Colonic mucosa (tissue), 4 donors: ENCODE data around the gene P3H4. TPM values are rescaled to one million over a fixed set of nuclear protein-coding genes. Genes with fewer than 3 reads are reported as not detected.

Experiments
- DNase-seq: peaks from one replicate; pipeline ENCODE4 v3.0.0-alpha.2; 2020
- H3K27ac ChIP-seq: fragments of 200-600 bp; one replicate; pipeline ENCODE4 v1.8.0; 2021
- H3K27me3 ChIP-seq: fragments of 200-600 bp; one replicate; pipeline ENCODE4 v1.8.0; 2021
- H3K36me3 ChIP-seq: fragments of 200-600 bp; one replicate; pipeline ENCODE4 v1.8.0; 2021
- H3K4me1 ChIP-seq: fragments of 200-600 bp; one replicate; pipeline ENCODE4 v1.8.0; 2021; ENCODE audit warnings: mild to moderate bottlenecking
- H3K4me3 ChIP-seq: fragments of 200-600 bp; one replicate; pipeline ENCODE4 v1.8.0; 2021
- H3K9ac ChIP-seq, 2 donors: one replicate each; pipeline ENCODE4 v1.7.0; 2013; ENCODE audit warnings: control low read depth in 2 of 2, low read depth in 2 of 2, low read length in 2 of 2
- H3K9me3 ChIP-seq: fragments of 200-600 bp; one replicate; pipeline ENCODE4 v1.8.0; 2021
- intact Hi-C: fragments of 100-400 bp; cut with DNase I; formaldehyde crosslinking; loops from one replicate; pipeline ENCODE4 v1.14.1; 2022
- total RNA-seq, 2 donors: library from RNA; stranded (reverse); fragmentation: NEBNext Ultra II Directional in 1 of 2; extraction: Animal tissue kit (Norgen Biotek cat#: 25700) in 1 of 2; gene quantifications; one replicate each; pipeline ENCODE4 v1.2.1, GENCODE V29; 2021
- TF ChIP-seq, protein P1 (sequence below): fragments of 200-600 bp; IDR thresholded peaks from one replicate; pipeline ENCODE4 v1.8.0; 2022; ENCODE audit warnings: antibody characterized with exemption, mild to moderate bottlenecking
- donor health status: healthy.
- donor health status: DM: no; HTN: no; CAD: no.
- donor health status: DM: no; HTN: no; CAD: no.

Gene P3H4
- total RNA-seq, 2 donors from 2014 or later, result 8.5 to 16.7 TPM

DNA sequence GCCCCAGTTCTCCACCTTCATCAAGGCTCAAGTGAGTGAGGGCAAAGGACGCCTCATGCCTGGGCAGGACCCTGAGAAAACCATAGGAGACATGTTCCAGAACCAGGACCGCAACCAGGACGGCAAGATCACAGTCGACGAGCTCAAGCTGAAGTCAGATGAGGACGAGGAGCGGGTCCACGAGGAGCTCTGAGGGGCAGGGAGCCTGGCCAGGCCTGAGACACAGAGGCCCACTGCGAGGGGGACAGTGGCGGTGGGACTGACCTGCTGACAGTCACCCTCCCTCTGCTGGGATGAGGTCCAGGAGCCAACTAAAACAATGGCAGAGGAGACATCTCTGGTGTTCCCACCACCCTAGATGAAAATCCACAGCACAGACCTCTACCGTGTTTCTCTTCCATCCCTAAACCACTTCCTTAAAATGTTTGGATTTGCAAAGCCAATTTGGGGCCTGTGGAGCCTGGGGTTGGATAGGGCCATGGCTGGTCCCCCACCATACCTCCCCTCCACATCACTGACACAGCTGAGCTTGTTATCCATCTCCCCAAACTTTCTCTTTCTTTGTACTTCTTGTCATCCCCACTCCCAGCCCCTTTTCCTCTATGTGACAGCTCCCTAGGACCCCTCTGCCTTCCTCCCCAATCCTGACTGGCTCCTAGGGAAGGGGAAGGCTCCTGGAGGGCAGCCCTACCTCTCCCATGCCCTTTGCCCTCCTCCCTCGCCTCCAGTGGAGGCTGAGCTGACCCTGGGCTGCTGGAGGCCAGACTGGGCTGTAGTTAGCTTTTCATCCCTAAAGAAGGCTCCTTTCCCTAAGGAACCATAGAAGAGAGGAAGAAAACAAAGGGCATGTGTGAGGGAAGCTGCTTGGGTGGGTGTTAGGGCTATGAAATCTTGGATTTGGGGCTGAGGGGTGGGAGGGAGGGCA lies 10.7 kb upstream of the P3H4 start:
- H3K27ac ChIP-seq, result no peak overlapping the region
- H3K36me3 ChIP-seq, result no peaks in the 10 kb centered on the region
- intact Hi-C loops, result no loop called here
- TF ChIP-seq, protein P1, sequence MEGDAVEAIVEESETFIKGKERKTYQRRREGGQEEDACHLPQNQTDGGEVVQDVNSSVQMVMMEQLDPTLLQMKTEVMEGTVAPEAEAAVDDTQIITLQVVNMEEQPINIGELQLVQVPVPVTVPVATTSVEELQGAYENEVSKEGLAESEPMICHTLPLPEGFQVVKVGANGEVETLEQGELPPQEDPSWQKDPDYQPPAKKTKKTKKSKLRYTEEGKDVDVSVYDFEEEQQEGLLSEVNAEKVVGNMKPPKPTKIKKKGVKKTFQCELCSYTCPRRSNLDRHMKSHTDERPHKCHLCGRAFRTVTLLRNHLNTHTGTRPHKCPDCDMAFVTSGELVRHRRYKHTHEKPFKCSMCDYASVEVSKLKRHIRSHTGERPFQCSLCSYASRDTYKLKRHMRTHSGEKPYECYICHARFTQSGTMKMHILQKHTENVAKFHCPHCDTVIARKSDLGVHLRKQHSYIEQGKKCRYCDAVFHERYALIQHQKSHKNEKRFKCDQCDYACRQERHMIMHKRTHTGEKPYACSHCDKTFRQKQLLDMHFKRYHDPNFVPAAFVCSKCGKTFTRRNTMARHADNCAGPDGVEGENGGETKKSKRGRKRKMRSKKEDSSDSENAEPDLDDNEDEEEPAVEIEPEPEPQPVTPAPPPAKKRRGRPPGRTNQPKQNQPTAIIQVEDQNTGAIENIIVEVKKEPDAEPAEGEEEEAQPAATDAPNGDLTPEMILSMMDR, result no peak
- H3K4me1 ChIP-seq, result no peaks in the 10 kb centered on the region
- no peak for DNase-seq
- no peaks in the 10 kb centered on the region for H3K27me3 ChIP-seq
- H3K4me3 ChIP-seq, result no peak overlapping the region
- no peak overlapping the region for H3K9ac ChIP-seq
- H3K9me3 ChIP-seq, result no peaks in the 10 kb centered on the region

DNA sequence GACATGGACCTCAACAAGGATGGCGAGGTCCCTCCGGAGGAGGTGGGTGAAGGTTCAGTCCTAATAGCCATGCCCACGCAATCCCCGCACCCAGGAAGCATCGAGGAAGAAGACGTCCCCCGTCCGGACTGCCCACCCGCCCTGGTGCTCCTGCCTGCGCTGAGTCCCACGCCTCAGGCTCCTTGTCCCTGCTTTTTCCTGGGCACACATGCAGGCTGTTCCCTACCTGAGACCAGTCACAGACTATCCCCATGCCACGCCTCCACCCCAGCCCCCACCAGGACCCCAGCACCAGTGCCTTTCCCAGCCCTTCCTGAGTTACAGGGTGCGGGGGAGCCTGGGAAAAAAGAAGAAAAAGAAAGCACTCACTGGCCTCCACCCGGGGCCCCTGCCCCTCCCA lies 10.0 kb upstream of the P3H4 start:
- DNase-seq, result no peak
- H3K36me3 ChIP-seq, result no peaks in the 10 kb centered on the region
- H3K4me1 ChIP-seq, result no peaks in the 10 kb centered on the region
- no peak overlapping the region for H3K9ac ChIP-seq
- no peaks in the 10 kb centered on the region for H3K9me3 ChIP-seq
- TF ChIP-seq, protein P1, result no peak
- H3K27me3 ChIP-seq, result no peaks in the 10 kb centered on the region
- intact Hi-C loops, result no loop called here
- H3K4me3 ChIP-seq, result no peak overlapping the region
- no peak overlapping the region for H3K27ac ChIP-seq

GRCh38 chr17:41818024-41818423 lies 6.3 kb upstream of the P3H4 start:
- TF ChIP-seq, protein P1, result no peak
- DNase-seq, result no peak
- Histone ChIP-seq H3K4me3 (no peak overlapping the region), H3K4me1 (no peaks in the 10 kb centered on the region), H3K9ac (no peak overlapping the region), H3K36me3 (no peaks in the 10 kb centered on the region), H3K27me3 (no peaks in the 10 kb centered on the region), H3K9me3 (no peaks in the 10 kb centered on the region), H3K27ac (no peak overlapping the region)
- intact Hi-C loops, result no loop called here

GRCh38 chr17:41816637-41817320 lies 5.0 kb upstream of the P3H4 start:
- Histone ChIP-seq H3K36me3 (no peaks in the 10 kb centered on the region), H3K4me3 (no peak overlapping the region), H3K4me1 (peaks cover 6% of the 10 kb centered on the region), H3K27ac (no peak overlapping the region), H3K9me3 (no peaks in the 10 kb centered on the region), H3K9ac (no peak overlapping the region), H3K27me3 (no peaks in the 10 kb centered on the region)
- TF ChIP-seq, protein P1, result no peak
- no peak for DNase-seq
- intact Hi-C loops, result no loop called here

- Histone ChIP-seq H3K27me3 (no peaks in the 10 kb centered on the region), H3K9ac (no peak overlapping the region), H3K36me3 (no peaks in the 10 kb centered on the region), H3K9me3 (no peaks in the 10 kb centered on the region), H3K4me1 (peaks cover 19% of the 10 kb centered on the region), H3K4me3 (no peak overlapping the region), H3K27ac (no peak overlapping the region)
- TF ChIP-seq, protein P1, result no peak
- intact Hi-C loops, result no loop called here
- no peak for DNase-seq
These were observed 2.4 kb upstream of the P3H4 start for GRCh38 chr17:41814195-41814594.
